Measurements from ENCODE around the gene EPHA2.

DNA sequence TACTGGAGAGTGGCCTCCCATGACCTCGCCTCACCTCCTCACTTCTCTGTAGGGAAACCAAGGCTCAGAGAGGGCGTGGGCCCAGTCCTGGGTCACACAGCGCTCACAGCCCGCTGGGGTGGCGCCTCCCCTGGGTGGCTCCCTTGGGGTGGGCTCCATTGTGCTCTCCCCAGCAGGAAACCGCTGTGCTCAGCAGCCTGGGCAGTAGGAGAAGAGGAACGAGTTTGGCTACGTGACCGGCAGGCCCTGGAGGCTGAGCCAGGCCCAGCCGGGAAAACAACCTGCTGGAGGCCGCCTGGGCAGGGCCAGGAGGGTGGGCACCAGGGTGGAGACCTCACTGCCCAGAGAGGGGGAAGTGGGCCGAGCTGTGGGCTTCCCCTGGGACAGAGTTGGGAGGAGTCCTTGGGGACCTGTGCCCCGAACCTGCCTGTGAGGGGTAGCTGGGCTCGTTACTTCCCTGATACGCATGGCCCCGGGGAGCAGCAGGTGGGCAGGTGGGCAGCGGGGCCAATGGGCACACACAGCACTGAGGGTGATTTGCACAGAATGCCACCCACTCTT, 67.4 kb downstream of the EPHA2 start:
- TF ChIP-seq, protein P1, sequence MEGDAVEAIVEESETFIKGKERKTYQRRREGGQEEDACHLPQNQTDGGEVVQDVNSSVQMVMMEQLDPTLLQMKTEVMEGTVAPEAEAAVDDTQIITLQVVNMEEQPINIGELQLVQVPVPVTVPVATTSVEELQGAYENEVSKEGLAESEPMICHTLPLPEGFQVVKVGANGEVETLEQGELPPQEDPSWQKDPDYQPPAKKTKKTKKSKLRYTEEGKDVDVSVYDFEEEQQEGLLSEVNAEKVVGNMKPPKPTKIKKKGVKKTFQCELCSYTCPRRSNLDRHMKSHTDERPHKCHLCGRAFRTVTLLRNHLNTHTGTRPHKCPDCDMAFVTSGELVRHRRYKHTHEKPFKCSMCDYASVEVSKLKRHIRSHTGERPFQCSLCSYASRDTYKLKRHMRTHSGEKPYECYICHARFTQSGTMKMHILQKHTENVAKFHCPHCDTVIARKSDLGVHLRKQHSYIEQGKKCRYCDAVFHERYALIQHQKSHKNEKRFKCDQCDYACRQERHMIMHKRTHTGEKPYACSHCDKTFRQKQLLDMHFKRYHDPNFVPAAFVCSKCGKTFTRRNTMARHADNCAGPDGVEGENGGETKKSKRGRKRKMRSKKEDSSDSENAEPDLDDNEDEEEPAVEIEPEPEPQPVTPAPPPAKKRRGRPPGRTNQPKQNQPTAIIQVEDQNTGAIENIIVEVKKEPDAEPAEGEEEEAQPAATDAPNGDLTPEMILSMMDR (IDR thresholded peaks at IDR 0.05), result no peak
- no peak for TF ChIP-seq POLR2A (IDR thresholded peaks at IDR 0.05)

All from testis (tissue), 2 donors.